Activated CD4-positive, alpha-beta memory T cell treated with anti-CD3 and anti-CD28 coated beads, Interleukin-2, amount 10 ng/mL, durations not matched to agents 7 days and 5 days (primary cell): ENCODE measurements around the gene ACBD6. TPM values are rescaled to one million over a fixed set of nuclear protein-coding genes. Genes with fewer than 3 reads are reported as not detected.

Experiments used
- CTCF ChIA-PET: fragments of 350-600 bp; sonication (Branson Sonifier 250); formaldehyde crosslinking; loops from one replicate; lab custom pipeline; 2021; ENCODE audit warnings: antibody characterized with exemption, inconsistent platforms; lab: Charles Lee
- POLR2A ChIA-PET: fragments of 350-600 bp; sonication (Branson Sonifier 250); formaldehyde crosslinking; loops from one replicate; lab custom pipeline; 2021; ENCODE audit warnings: antibody characterized with exemption; lab: Charles Lee
- DNase-seq: peaks from one replicate; pipeline ENCODE4 v3.0.0-alpha.2; 2020
- H3K27ac Mint-ChIP-seq: one replicate; pipeline ENCODE4 v1.8.0; 2021; ENCODE audit warnings: mild to moderate bottlenecking, mixed read lengths
- H3K27me3 Mint-ChIP-seq: one replicate; pipeline ENCODE4 v1.8.0; 2021; ENCODE audit warnings: mixed read lengths
- H3K36me3 Mint-ChIP-seq: one replicate; pipeline ENCODE4 v1.8.0; 2021; ENCODE audit warnings: low read depth, mixed read lengths
- H3K4me1 Mint-ChIP-seq: one replicate; pipeline ENCODE4 v1.8.0; 2021; ENCODE audit warnings: mixed read lengths
- H3K4me3 Mint-ChIP-seq: one replicate; pipeline ENCODE4 v1.8.0; 2021; ENCODE audit warnings: mild to moderate bottlenecking, mixed read lengths
- H3K9me3 Mint-ChIP-seq: one replicate; pipeline ENCODE4 v1.8.0; 2021; ENCODE audit warnings: mixed read lengths
- total RNA-seq, 2 experiments: library from RNA; stranded (reverse); gene quantifications; one replicate each; pipeline ENCODE4 v1.2.3, GENCODE V29; 2021

ACBD6 gene
- total RNA-seq, 2 experiments from 2014 or later: 27.5 to 33.2 TPM

DNA sequence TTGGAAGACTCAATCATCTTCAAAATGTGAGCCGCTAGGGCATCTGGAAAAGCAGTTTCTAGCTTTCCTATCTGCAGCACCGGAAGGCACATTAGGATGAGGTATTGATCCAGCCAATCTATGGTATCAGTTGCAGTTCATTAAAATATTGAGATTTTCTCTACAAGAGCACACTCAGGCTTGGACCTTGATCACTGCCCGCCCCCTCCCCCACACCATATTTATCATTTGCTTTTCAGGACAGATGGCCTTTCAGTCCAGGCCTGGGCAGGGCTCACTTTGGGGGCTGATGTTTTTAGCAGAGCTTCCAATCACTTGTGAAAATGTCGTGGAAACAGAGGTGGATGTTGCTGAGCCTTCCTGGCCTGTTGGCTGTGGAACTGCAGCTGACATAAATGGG lies 254.8 kb downstream of the ACBD6 start:
- H3K27me3 Mint-ChIP-seq: peaks cover 9% of the 10 kb centered on the region
- no peak overlapping the region for H3K4me3 Mint-ChIP-seq
- H3K36me3 Mint-ChIP-seq: no peaks in the 10 kb centered on the region
- peaks cover 12% of the 10 kb centered on the region for H3K4me1 Mint-ChIP-seq
- DNase-seq: no peak
- H3K9me3 Mint-ChIP-seq: no peaks in the 10 kb centered on the region
- ChIA-PET CTCF (interaction anchor here (0.9 to 1.4 kb wide), 5 partner anchors 25 to 231 kb away, joined by 3 to 4 read pairs (median 3); no protein-coding TSS in a partner anchor), POLR2A (no interaction called here)
- H3K27ac Mint-ChIP-seq: no peak overlapping the region

DNA sequence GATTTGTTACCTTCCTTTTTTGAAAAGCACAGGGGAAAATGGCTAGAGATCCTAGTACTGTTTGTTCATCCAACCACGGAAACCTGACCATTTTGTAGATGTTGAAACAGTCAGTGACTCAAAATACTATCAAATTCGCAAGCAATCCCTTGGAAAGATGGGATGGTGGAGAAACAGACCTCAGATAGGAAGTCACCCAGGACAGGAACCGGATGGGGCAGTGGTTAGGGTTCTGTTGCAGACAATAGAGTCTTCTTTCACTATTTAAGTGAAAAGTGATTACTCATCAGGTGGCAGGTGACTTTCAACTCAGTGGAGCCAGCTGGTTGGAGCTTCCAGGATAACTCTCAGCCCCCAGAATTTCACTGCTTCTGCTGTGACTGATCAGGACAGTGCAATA lies 255.3 kb downstream of the ACBD6 start:
- ChIA-PET POLR2A (no interaction called here), CTCF (interaction anchor here (0.9 to 1.4 kb wide), 5 partner anchors 24 to 231 kb away, joined by 3 to 4 read pairs (median 3); no protein-coding TSS in a partner anchor)
- Mint-ChIP-seq H3K4me1 (peaks cover 12% of the 10 kb centered on the region), H3K27ac (no peak overlapping the region), H3K36me3 (no peaks in the 10 kb centered on the region), H3K4me3 (no peak overlapping the region), H3K27me3 (peaks cover 14% of the 10 kb centered on the region), H3K9me3 (no peaks in the 10 kb centered on the region)
- no peak for DNase-seq

GRCh38 chr1:180246579-180246978 lies 255.8 kb downstream of the ACBD6 start:
- ChIA-PET POLR2A (no interaction called here), CTCF (interaction anchor here (0.9 to 1.1 kb wide), 3 partner anchors 24 to 167 kb away, joined by 3 read pairs; no protein-coding TSS in a partner anchor)
- Mint-ChIP-seq H3K36me3 (no peaks in the 10 kb centered on the region), H3K27me3 (peaks cover 17% of the 10 kb centered on the region), H3K9me3 (no peaks in the 10 kb centered on the region), H3K4me1 (peaks cover 12% of the 10 kb centered on the region), H3K4me3 (no peak overlapping the region), H3K27ac (no peak overlapping the region)
- DNase-seq: no peak

DNA sequence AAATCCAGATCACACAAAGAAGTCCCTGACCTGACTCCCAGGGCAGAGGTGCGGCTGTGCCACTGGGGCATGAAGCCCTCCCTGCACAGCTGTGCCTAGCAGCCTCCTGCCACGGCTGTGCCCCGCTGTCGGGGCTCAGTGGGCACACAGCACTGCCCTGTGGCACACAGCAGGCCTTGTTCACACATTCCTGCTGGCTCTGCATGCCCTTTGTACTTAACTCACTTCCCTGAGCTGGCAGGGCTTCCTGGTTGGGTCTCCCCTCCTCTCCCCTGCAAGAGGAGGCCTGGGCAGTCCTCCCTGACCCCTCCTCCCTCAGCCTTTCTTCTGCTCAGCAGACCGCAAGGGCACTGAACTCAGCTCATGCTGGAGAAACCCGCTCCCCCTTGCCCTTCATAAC lies 257.5 kb downstream of the ACBD6 start:
- Mint-ChIP-seq H3K27ac (no peak overlapping the region), H3K9me3 (no peaks in the 10 kb centered on the region), H3K4me1 (peaks cover 9% of the 10 kb centered on the region), H3K27me3 (peaks cover 27% of the 10 kb centered on the region), H3K36me3 (no peaks in the 10 kb centered on the region), H3K4me3 (no peak overlapping the region)
- ChIA-PET CTCF (no interaction called here), POLR2A (no interaction called here)
- DNase-seq: no peak

GRCh38 chr1:180243517-180244221 lies 258.7 kb downstream of the ACBD6 start:
- H3K4me1 Mint-ChIP-seq: peaks cover 8% of the 10 kb centered on the region
- H3K27ac Mint-ChIP-seq: no peak overlapping the region
- ChIA-PET POLR2A (no interaction called here), CTCF (interaction anchor here (1.2 kb wide), 1 partner anchor 9 kb away, joined by 4 read pairs; no protein-coding TSS in a partner anchor)
- H3K36me3 Mint-ChIP-seq: no peaks in the 10 kb centered on the region
- no peak for DNase-seq
- H3K9me3 Mint-ChIP-seq: no peaks in the 10 kb centered on the region
- peaks cover 35% of the 10 kb centered on the region for H3K27me3 Mint-ChIP-seq
- no peak overlapping the region for H3K4me3 Mint-ChIP-seq

- Mint-ChIP-seq H3K27ac (no peak overlapping the region), H3K9me3 (no peaks in the 10 kb centered on the region), H3K27me3 (peaks cover 51% of the 10 kb centered on the region), H3K36me3 (no peaks in the 10 kb centered on the region), H3K4me1 (peaks cover 2% of the 10 kb centered on the region), H3K4me3 (no peak overlapping the region)
- CTCF ChIA-PET: interaction anchor here (0.7 to 1.0 kb wide), 3 partner anchors 11 to 276 kb away, joined by 3 to 4 read pairs (median 3); no protein-coding TSS in a partner anchor
- no peak for DNase-seq
- POLR2A ChIA-PET: no interaction called here
Observed at GRCh38 chr1:180241716-180242544, 260.4 kb downstream of the ACBD6 start.

DNA sequence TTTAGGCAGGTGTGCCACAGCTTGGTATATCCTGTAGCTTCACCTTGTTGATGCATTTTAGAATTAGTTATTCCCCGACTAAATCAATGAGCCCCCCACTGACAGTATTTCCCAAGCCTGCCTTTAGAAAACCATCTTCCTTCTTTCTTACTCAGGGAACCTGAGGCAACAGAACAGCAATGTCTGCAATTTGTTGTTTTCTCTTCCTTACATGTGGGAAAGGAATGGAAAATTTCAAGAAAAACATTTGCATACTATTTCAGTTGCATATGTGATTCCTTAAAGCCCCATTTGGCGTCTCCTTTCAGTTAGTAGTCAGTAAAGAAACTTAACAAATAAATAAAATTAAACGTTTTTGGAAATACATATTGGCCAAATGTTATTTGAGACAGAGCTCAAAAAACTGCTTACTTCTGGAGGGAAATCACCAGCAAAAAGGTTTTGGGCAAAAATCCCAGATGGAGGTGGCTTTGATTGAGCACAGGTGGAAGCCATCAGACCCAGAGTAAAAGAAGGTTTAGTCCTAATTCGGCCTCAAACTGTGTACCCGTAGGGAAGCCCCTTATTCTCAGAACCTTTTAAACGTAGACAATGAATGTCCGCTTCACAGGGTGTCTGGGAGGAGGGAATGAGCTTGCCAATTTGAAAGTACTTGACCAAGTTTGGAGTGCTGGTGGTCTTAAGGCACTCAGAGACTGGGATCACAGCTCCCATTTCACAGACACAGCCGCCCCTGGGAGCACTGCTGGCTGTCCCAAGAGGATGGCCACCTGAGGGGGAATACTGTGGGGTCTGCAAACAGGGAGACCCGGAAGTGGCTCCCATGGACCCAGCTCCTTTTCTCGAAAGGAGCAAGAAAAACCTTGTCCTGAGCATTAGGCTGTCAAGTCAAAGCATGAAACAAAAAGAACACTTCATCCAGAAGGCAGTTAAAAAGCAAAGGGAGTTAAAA lies 263.0 kb downstream of the ACBD6 start:
- Mint-ChIP-seq H3K4me3 (no peak overlapping the region), H3K27me3 (peaks cover 76% of the 10 kb centered on the region), H3K27ac (no peak overlapping the region), H3K9me3 (no peaks in the 10 kb centered on the region), H3K36me3 (peaks cover under 1% of the 10 kb centered on the region), H3K4me1 (peaks cover 10% of the 10 kb centered on the region)
- DNase-seq: no peak
- ChIA-PET POLR2A (no interaction called here), CTCF (interaction anchor here (1.0 kb wide), 1 partner anchor 59 kb away, joined by 4 read pairs; no protein-coding TSS in a partner anchor)

GRCh38 chr1:180238675-180239074 lies 263.7 kb downstream of the ACBD6 start:
- no peak for DNase-seq
- Mint-ChIP-seq H3K27ac (no peak overlapping the region), H3K36me3 (peaks cover 4% of the 10 kb centered on the region), H3K9me3 (no peaks in the 10 kb centered on the region), H3K4me1 (peaks cover 15% of the 10 kb centered on the region), H3K4me3 (no peak overlapping the region), H3K27me3 (peaks cover 78% of the 10 kb centered on the region)
- ChIA-PET POLR2A (no interaction called here), CTCF (interaction anchor here (1.0 kb wide), 1 partner anchor 58 kb away, joined by 4 read pairs; no protein-coding TSS in a partner anchor)

Other genes with a start within 250 kb of the ACBD6 start
- gene OVAAL, start 56.4 kb upstream of the ACBD6 start, total RNA-seq: not detected
- 10 to 100 TPM; 19.9 to 20.5 TPM for gene XPR1, start 129.4 kb upstream of the ACBD6 start, total RNA-seq